ENCODE measurements around the gene IFITM10.

Gene IFITM10

GRCh38 chr11:1731451-1732059 is 18.8 kb downstream of the IFITM10 start:
- H3K4me3 Mint-ChIP-seq, result no peak overlapping the region
- peaks cover 22 to 24% of the 10 kb centered on the region in 2 donors for H3K9me3 Mint-ChIP-seq
- H3K27me3 Mint-ChIP-seq, result peaks cover 9% of the 10 kb centered on the region
- no peak overlapping the region for H3K27ac Mint-ChIP-seq
- DNase-seq (no peak), ATAC-seq (no peak)
- H3K4me1 Mint-ChIP-seq, result peaks cover 73% of the 10 kb centered on the region

DNA sequence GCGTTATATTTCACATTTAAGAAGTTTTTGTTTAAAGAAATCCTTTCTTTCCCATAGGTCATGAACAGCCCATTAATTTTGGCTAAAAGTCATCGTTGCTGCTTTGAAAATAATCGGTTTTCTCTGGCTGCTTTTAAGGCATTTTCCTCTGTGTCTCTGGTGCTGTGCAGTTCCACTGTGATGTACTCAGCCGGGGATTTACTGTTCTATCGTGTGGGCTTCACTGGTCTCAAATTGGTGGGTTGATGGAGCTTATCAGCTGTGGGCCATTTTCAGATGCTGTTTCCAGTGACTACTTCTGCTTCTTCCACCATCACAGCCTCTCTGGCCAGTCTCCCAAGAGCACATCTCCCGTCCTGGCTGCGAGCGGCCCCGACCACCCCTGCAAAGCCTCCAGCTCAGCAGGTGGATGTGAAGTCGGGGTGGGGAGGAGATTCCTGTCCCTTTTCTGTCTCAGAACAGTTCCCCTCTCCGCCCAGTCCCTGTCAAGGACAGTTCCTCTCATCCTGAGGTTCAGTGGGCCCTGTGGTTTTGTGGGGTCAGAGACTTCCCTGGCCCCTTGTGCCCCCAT is 20.3 kb downstream of the IFITM10 start:
- no peak for DNase-seq
- Mint-ChIP-seq H3K4me3 (peak overlapping the region; percentile 33 to 36), H3K9me3 (peaks cover 8 to 10% of the 10 kb centered on the region in 2 donors), H3K4me1 (peaks cover 75% of the 10 kb centered on the region), H3K27me3 (peaks cover 9% of the 10 kb centered on the region), H3K27ac (peak overlapping the region in 1 of 2 donors; percentile 88)
- ATAC-seq, result no peak

- ATAC-seq (no peak), DNase-seq (no peak)
- Mint-ChIP-seq H3K27me3 (peaks cover 9% of the 10 kb centered on the region), H3K4me3 (peak overlapping the region; percentile 56 to 68), H3K4me1 (peaks cover 75% of the 10 kb centered on the region), H3K9me3 (peaks cover 7 to 9% of the 10 kb centered on the region in 2 donors), H3K27ac (peak overlapping the region; percentile 37 to 88)
Measured at GRCh38 chr11:1729692-1730011, 20.7 kb downstream of the IFITM10 start.

DNA sequence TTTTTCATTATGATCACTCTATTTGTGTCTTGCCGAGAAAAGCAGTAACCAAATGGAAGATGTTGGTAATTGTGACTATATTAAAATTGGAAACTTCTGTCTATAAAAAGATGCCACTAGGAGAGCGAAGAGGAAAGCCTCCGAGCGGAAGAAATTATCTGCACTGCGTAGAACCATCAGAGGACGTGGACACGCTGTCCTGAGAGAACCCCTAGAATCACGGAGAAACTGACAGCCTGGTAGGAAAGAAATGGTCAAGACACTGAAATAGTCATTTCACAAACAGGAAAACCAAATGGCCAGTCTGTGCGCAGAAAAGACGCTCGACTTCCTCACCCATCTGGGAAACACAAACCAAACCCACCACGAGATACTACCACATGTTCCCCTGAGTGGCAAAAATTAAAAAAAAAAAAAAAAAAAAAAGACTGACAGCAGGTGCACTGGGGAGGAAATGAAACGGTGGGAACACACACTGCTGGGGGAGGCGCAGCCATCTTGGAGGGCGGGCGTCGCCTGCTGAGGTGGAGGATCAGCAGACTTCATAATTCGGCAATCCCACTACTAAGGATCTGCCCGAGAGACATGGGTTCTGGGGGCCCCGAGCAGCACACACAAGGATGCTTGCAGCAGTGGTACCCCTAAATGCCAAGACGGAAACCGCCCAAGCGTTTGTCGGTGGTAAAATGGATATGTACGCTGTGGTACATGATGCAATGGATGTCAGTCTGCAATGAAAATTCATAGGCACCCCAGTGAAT is 21.3 kb downstream of the IFITM10 start:
- peak overlapping the region; percentile 88 to 93 for H3K27ac Mint-ChIP-seq
- ATAC-seq (peak; percentile 83), DNase-seq (peak; percentile 31 to 63)
- H3K4me3 Mint-ChIP-seq, result peak overlapping the region; percentile 56 to 68
- H3K4me1 Mint-ChIP-seq, result peaks cover 69% of the 10 kb centered on the region
- peaks cover 7 to 9% of the 10 kb centered on the region in 2 donors for H3K9me3 Mint-ChIP-seq
- H3K27me3 Mint-ChIP-seq, result peaks cover 9% of the 10 kb centered on the region

GRCh38 chr11:1728301-1728700 is 22.1 kb downstream of the IFITM10 start:
- peaks cover under 1% of the 10 kb centered on the region for H3K27me3 Mint-ChIP-seq
- peaks cover 61% of the 10 kb centered on the region for H3K4me1 Mint-ChIP-seq
- DNase-seq (no peak), ATAC-seq (no peak)
- H3K9me3 Mint-ChIP-seq, result peaks cover 7 to 9% of the 10 kb centered on the region in 2 donors
- H3K27ac Mint-ChIP-seq, result no peak overlapping the region
- peak overlapping the region in 1 of 2 donors; percentile 56 for H3K4me3 Mint-ChIP-seq

DNA sequence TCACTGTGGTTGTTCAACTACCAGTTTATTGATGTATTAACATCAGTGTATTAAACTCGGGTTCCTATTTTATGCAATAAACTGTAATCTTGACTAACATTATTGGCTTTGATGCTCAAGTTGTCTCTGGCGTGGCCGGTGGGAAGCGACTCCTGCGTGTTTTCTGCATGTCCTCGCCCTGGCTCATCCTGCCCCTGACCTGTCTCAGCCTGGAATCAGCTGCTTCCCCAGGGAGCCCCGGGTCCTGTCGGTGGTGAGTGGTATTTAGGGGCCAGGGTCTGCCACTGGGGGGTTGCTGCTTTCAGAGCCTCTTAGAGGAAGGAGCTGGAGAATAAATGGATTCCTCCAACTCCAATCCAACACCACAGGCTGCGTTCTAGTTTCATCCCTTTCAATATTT is 22.5 kb downstream of the IFITM10 start:
- Mint-ChIP-seq H3K4me1 (peaks cover 59% of the 10 kb centered on the region), H3K27me3 (no peaks in the 10 kb centered on the region), H3K27ac (no peak overlapping the region), H3K9me3 (peaks cover 7 to 9% of the 10 kb centered on the region in 2 donors), H3K4me3 (peak overlapping the region in 1 of 2 donors; percentile 56)
- ATAC-seq (no peak), DNase-seq (no peak)

DNA sequence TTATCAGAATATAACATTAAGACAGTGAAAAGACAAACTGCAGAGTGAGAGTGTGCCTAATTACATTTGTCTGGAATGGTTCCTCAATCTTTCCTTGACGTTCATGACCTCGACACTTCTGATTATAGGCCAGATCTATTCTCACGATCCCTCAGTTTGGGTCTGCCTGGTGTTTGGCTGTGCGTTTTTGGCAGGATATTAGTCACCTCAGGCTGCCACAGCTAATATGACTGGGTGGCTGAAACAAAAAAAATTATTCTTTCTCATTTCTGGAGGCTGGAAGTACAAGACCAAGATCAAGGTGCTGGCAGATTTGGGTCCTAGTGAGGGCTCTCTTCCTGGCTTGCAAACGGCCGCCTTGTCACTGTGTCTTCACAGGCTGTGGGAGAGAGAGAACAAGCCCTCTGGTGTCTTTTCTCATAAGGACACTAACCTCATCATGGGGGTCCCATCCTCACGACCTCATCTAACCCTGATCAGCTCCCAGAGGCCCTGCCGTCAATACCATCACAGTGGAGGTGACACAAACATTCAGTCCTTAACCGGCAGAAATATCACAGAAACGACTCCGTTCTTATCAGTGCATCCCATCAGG is 23.2 kb downstream of the IFITM10 start:
- peak; percentile 76 for ATAC-seq
- DNase-seq, result peak in 1 of 2 donors; percentile 48
- H3K4me1 Mint-ChIP-seq, result peaks cover 58% of the 10 kb centered on the region
- peaks cover 7 to 9% of the 10 kb centered on the region in 2 donors for H3K9me3 Mint-ChIP-seq
- H3K4me3 Mint-ChIP-seq, result peak overlapping the region in 1 of 2 donors; percentile 12
- peak overlapping the region in 1 of 2 donors; percentile 63 for H3K27ac Mint-ChIP-seq
- H3K27me3 Mint-ChIP-seq, result no peaks in the 10 kb centered on the region

GRCh38 chr11:1719781-1720180 is 30.6 kb downstream of the IFITM10 start:
- no peak overlapping the region for H3K4me3 Mint-ChIP-seq
- H3K27ac Mint-ChIP-seq, result peak overlapping the region in 1 of 2 donors; percentile 23
- H3K4me1 Mint-ChIP-seq, result no peaks in the 10 kb centered on the region
- ATAC-seq (no peak), DNase-seq (no peak)
- H3K27me3 Mint-ChIP-seq, result no peaks in the 10 kb centered on the region
- H3K9me3 Mint-ChIP-seq, result no peaks in the 10 kb centered on the region

- ATAC-seq, result no peak
- Mint-ChIP-seq H3K4me1 (no peaks in the 10 kb centered on the region), H3K27me3 (no peaks in the 10 kb centered on the region)
Measured at GRCh38 chr11:1718326-1718725, 32.1 kb downstream of the IFITM10 start.

GRCh38 chr11:1717745-1718144 is 32.6 kb downstream of the IFITM10 start:
- ATAC-seq, result no peak
- Mint-ChIP-seq H3K27ac (no peak overlapping the region), H3K4me3 (no peak overlapping the region), H3K4me1 (no peaks in the 10 kb centered on the region), H3K9me3 (no peaks in the 10 kb centered on the region), H3K27me3 (no peaks in the 10 kb centered on the region)
- no peak for DNase-seq

More at GRCh38 chr11:1718326-1718725, 32.1 kb downstream of the IFITM10 start:
- DNase-seq, result no peak
- H3K9me3 Mint-ChIP-seq, result no peaks in the 10 kb centered on the region
- no peak overlapping the region for H3K4me3 Mint-ChIP-seq
- H3K27ac Mint-ChIP-seq, result no peak overlapping the region

DNA sequence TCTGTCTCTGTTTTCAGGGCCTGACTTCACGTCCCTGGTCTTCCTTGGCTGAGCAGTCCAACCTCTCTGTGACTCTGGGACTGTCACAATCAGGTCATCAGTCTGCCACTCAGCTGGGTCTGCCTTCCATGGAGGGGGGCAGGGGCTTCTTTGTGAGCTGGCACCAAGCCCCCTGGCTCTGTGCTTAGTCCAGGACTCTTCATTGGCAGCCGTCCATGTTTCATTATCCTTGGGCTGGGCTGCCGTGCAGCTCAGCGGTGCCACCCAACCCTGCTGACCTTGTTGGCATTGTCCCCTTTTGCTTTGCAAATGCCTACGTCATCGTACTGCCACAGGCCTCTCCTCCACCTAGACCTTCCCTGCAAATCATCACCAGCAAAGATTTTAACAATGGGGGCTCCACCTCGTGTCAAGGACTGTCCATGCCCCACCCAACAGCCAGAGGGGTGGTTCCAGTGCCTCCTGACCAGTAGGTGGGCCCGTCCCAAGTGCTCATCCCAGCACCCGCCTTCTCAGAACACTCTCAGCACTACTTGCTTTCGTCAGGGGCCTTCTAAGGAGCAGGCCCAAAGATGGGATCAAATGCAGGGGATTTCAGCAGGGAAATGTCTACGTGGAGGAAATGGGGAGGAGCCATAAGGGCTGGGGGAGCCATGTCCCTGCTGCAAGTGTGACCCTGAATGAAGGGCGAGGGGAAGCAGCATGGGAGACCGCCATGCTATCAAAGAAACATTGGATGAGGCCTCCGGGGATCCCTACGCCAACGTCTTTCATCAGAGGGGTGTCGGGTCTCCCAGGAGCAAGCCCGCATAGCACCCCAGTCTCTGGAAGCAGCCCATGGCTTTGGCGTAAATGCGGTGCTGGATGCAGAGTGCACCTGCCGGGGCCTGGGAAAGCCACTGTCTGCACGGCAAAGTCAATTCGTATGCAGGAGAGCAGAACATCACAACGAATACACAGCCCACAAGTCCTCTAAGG is 35.2 kb downstream of the IFITM10 start:
- Mint-ChIP-seq H3K4me3 (no peak overlapping the region), H3K9me3 (no peaks in the 10 kb centered on the region), H3K27ac (no peak overlapping the region), H3K4me1 (no peaks in the 10 kb centered on the region), H3K27me3 (no peaks in the 10 kb centered on the region)
- DNase-seq, result no peak
- no peak for ATAC-seq

- Mint-ChIP-seq H3K9me3 (no peaks in the 10 kb centered on the region), H3K4me1 (peaks cover 29% of the 10 kb centered on the region), H3K4me3 (no peak overlapping the region), H3K27ac (peak overlapping the region; percentile 48 to 54), H3K27me3 (peaks cover 7% of the 10 kb centered on the region)
- ATAC-seq (no peak), DNase-seq (no peak)
Measured at GRCh38 chr11:1708716-1709115, 41.7 kb downstream of the IFITM10 start.

DNA sequence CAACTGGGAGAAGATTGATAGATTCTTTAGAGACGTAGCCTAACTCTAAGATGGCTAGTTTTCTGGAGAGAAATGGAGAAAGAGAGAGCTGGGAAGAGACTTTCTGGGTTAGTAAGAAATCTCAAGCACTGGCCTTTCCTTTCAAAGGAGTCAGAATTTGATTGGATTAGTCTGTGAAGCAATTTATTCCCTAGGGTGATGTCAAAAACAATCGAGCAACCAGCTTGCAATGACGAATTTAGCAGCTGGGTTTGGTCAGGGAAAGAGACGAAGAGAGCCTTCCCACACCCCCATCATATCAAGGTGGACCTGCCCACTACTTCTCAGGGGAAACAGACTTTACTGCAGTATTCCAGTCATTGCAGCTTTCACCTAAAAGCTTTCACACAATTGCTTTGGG is 42.6 kb downstream of the IFITM10 start:
- Mint-ChIP-seq H3K9me3 (no peaks in the 10 kb centered on the region), H3K27me3 (peaks cover 7% of the 10 kb centered on the region), H3K4me3 (no peak overlapping the region), H3K27ac (no peak overlapping the region), H3K4me1 (peaks cover 29% of the 10 kb centered on the region)
- no peak for DNase-seq
- ATAC-seq, result no peak

- H3K9me3 Mint-ChIP-seq, result peaks cover 0 to 4% of the 10 kb centered on the region in 2 donors
- DNase-seq (peak in 1 of 2 donors; percentile 34), ATAC-seq (peak; percentile 70)
- H3K4me3 Mint-ChIP-seq, result peak overlapping the region in 1 of 2 donors; percentile 36
- peak overlapping the region in 1 of 2 donors; percentile 57 for H3K27ac Mint-ChIP-seq
- peaks cover 32% of the 10 kb centered on the region for H3K4me1 Mint-ChIP-seq
- peaks cover 7% of the 10 kb centered on the region for H3K27me3 Mint-ChIP-seq
Measured at GRCh38 chr11:1706634-1707400, 43.6 kb downstream of the IFITM10 start.

Measured in stimulated activated naive CD8-positive, alpha-beta T cell treated with anti-CD3 and anti-CD28 coated beads, Interleukin-15, amount 100 ng/mL, for 72 hours (primary cell).